Stomach (tissue), 9 donors: Measurements from ENCODE around the gene GJA1. TPM values are rescaled to one million over a fixed set of nuclear protein-coding genes. Genes with fewer than 3 reads are reported as not detected.
A peak's percentile ranks its signal among the peaks of the same experiment; 100 is the strongest.

Source experiments
- DNase-seq, 2 donors: peaks; one replicate each; pipeline versions ENCODE4 v3.0.0 to v3.0.0-alpha.2; 2013 to 2019
- H3K27ac ChIP-seq, 5 donors: fragments of 200-600 bp in 4 of 5; sonication (generic) in 4 of 5; one replicate each; pipeline ENCODE4 v1.5.1; 2013 to 2019; ENCODE audit warnings: mild to moderate bottlenecking in 1 of 5, moderate library complexity in 1 of 5
- H3K27me3 ChIP-seq, 3 donors: fragments of 200-600 bp; sonication (generic); one replicate each; pipeline ENCODE4 v1.5.1; 2017 to 2019; ENCODE audit warnings: mixed run types in 1 of 3
- H3K36me3 ChIP-seq, 4 donors: fragments of 200-600 bp; sonication (generic); 1 replicate in 3 of 4; 2 replicates in 1 of 4; pipeline ENCODE4 v1.5.1; 2016 to 2019
- H3K4me1 ChIP-seq, 4 donors: fragments of 200-600 bp; sonication (generic); one replicate each; pipeline ENCODE4 v1.5.1; 2016 to 2019
- H3K4me3 ChIP-seq, 4 donors: fragments of 200-600 bp; sonication (generic) in 3 of 4; one replicate each; pipeline ENCODE4 v1.5.1; 2016 to 2019; ENCODE audit warnings: mild to moderate bottlenecking in 1 of 4
- H3K9me3 ChIP-seq, 4 donors: fragments of 200-600 bp; sonication (generic); one replicate each; pipeline ENCODE4 v1.5.1; 2016 to 2019
- CTCF ChIP-seq, 7 experiments: fragments of 450-650 bp in 4 of 7; fragments of 200-600 bp in 3 of 7; sonication (generic) in 3 of 7; IDR thresholded peaks; one replicate each; pipeline ENCODE4 v1.5.1; 2016 to 2019; ENCODE audit warnings: antibody characterized with exemption in 7 of 7, control low read depth in 2 of 7, mild to moderate bottlenecking in 1 of 7
- EP300 ChIP-seq: sonication (generic); formaldehyde crosslinking; IDR thresholded peaks from one replicate; pipeline ENCODE4 v1.6.1; 2017; ENCODE audit warnings: antibody characterized with exemption
- POLR2A ChIP-seq, 4 donors: fragments of 450-650 bp; IDR thresholded peaks; one replicate each; pipeline ENCODE4 v1.6.1; 2016; ENCODE audit warnings: antibody characterized with exemption in 4 of 4, control low read depth in 2 of 4, mild to moderate bottlenecking in 1 of 4, moderate library complexity in 1 of 4
- POLR2AphosphoS5 ChIP-seq, 3 donors: sonication (generic); formaldehyde crosslinking; IDR thresholded peaks; one replicate each; pipeline ENCODE4 v1.6.1; 2016; ENCODE audit warnings: antibody characterized with exemption in 3 of 3
- WGBS, 5 donors: extraction: QIAGEN DNeasy Blood & Tissue Kit in 3 of 5; methylation state at CpG; one replicate each; pipeline versions ENCODE4 v1.1.5 to v1.1.7; 2013 to 2018; 5-methylcytosine and 5-hydroxymethylcytosine counted together
- intact Hi-C: fragments of 100-400 bp; cut with DNase I; formaldehyde crosslinking; loops from one replicate; pipeline ENCODE4 v1.15.1; 2023; ENCODE audit warnings: low total_unique reads
- polyA plus RNA-seq, 3 donors: library from polyadenylated mRNA; stranded (reverse); fragments of 200-250 nt; gene quantifications; one replicate each; pipeline ENCODE4 v1.2.3, GENCODE V29; 2013
- total RNA-seq, 5 donors: library from RNA; depleted of rRNA; stranded (reverse); fragments of >200 nt; gene quantifications; one replicate each; pipeline versions ENCODE4 v1.1.0 to v1.2.3, GENCODE V29; 2014 to 2016
- donor health status: healthy with polysubstance abuse.
- donor health status: Bipolar disorder and iron deficiency.
- donor health status: healthy.

Gene GJA1
- total and polyA plus RNA-seq, 8 donors, result 0.29 to 99.1 (median 18.8) TPM

- no peaks in the 10 kb centered on the region for H3K36me3 ChIP-seq
Measured at GRCh38 chr6:121437851-121438651, 2.6 kb downstream of the GJA1 start.

DNA sequence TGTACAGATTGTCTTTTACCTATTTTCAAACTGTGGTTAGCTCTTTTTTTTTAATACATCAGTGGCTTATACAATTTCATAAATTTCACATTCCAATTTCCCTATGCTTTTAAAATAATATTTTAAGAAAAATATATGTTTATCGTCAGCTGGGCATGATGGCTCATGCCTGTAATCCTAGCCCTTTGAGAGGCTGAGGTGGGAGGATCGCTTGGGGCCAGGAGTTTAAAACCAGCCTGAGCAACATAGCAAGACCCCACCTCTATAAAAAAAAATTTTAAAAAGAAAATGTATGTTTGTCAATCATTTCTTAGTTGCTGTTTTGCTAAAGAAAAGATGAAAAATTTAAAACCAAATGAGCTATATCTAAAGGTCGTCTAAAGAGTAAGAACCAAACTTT is 3.4 kb downstream of the GJA1 start:
- intact Hi-C loops, result loop anchor here (10.0 kb wide), 1 partner anchor 596 kb away; no protein-coding TSS in a partner anchor

More at GRCh38 chr6:121437851-121438651, 2.6 kb downstream of the GJA1 start:
- DNase-seq, result peak in 1 of 2 donors; percentile 64
- no peak for TF ChIP-seq POLR2AphosphoS5 (IDR thresholded peaks at IDR 0.05)
- no peak for TF ChIP-seq POLR2A (IDR thresholded peaks at IDR 0.05)
- TF ChIP-seq EP300, result no peak
- TF ChIP-seq CTCF (IDR thresholded peaks at IDR 0.05), result no peak
- peaks cover 0 to 40% (median 12%) of the 10 kb centered on the region in 4 donors for H3K4me1 ChIP-seq
- WGBS, 5 donors, result 14 to 19% (median 15%) methylated on average over 18 of the region's 18 CpGs
- peaks cover 0 to 20% (median 13%) of the 10 kb centered on the region in 3 donors for H3K27me3 ChIP-seq
- intact Hi-C loops, result loop anchor here (10.0 kb wide), 1 partner anchor 597 kb away; no protein-coding TSS in a partner anchor
- no peaks in the 10 kb centered on the region for H3K9me3 ChIP-seq
- peak overlapping the region; percentile 62 to 85 (median 83) for H3K27ac ChIP-seq
- H3K4me3 ChIP-seq, result peak overlapping the region; percentile 57 to 66 (median 58)

DNA sequence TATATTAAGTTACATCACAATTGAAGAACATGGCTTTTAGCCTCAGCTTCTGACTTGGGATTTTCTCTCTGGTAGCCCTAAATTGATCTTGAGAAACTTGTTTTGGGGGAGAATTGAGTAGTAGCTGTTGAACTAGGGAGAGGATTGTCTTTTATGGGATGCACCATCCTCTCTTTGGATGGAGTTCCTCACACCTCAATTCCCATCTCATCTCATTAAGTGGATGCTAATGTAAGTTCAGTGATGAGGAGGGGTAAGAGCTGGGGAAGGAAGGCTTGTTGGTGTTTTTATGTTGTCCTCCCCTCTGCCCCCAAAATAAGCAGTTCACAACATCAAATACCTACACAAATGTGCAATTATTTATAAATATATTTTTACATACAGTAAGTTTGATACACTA is 4.0 kb downstream of the GJA1 start:
- intact Hi-C loops, result loop anchor here (10.0 kb wide), 1 partner anchor 595 kb away; no protein-coding TSS in a partner anchor
- no peak for TF ChIP-seq POLR2AphosphoS5 (IDR thresholded peaks at IDR 0.05)
- TF ChIP-seq POLR2A (IDR thresholded peaks at IDR 0.05), result no peak
- TF ChIP-seq CTCF (IDR thresholded peaks at IDR 0.05), result no peak
- TF ChIP-seq EP300, result no peak
- Histone ChIP-seq H3K4me1 (peaks cover 0 to 51% (median 11%) of the 10 kb centered on the region in 4 donors), H3K27ac (peak overlapping the region in 4 of 5 donors; percentile 9 to 84 (median 50)), H3K4me3 (peak overlapping the region in 2 of 4 donors; percentile 14 to 57), H3K9me3 (no peaks in the 10 kb centered on the region), H3K36me3 (no peaks in the 10 kb centered on the region), H3K27me3 (peaks cover 0 to 20% (median 13%) of the 10 kb centered on the region in 3 donors)
- DNase-seq, result no peak

More for the DNA sequence above, 3.4 kb downstream of the GJA1 start:
- peak overlapping the region in 3 of 5 donors; percentile 54 to 85 (median 84) for H3K27ac ChIP-seq
- no peak for TF ChIP-seq EP300
- no peak for TF ChIP-seq CTCF (IDR thresholded peaks at IDR 0.05)
- no peak for TF ChIP-seq POLR2AphosphoS5 (IDR thresholded peaks at IDR 0.05)
- TF ChIP-seq POLR2A (IDR thresholded peaks at IDR 0.05), result no peak
- no peaks in the 10 kb centered on the region for H3K9me3 ChIP-seq
- peaks cover 0 to 46% (median 12%) of the 10 kb centered on the region in 4 donors for H3K4me1 ChIP-seq
- peak overlapping the region in 3 of 4 donors; percentile 57 to 66 (median 57) for H3K4me3 ChIP-seq
- peaks cover 0 to 20% (median 13%) of the 10 kb centered on the region in 3 donors for H3K27me3 ChIP-seq
- WGBS, 5 donors, result 85 to 90% (median 86%) methylated on average over 3 of the region's 3 CpGs
- H3K36me3 ChIP-seq, result no peaks in the 10 kb centered on the region
- DNase-seq, result no peak

DNA sequence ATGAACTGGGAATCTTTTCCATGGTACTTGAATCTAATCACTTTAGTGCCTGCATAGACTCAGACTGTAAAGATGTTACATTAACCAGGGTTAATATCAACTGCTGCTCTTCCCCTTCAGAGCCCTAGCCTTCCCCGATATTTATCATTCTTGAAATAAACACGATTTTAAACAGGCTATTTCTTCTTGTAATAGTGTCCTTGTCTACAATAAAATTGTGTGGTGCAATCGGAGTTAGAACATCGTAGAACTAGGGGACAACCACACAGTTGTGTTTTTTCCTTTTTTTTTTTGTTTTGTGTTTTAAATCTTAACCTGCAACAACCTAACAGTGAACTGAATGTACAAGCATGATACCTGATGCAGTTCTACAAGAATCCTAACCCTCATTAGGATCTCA is 4.5 kb downstream of the GJA1 start:
- Histone ChIP-seq H3K27me3 (peaks cover 0 to 20% (median 13%) of the 10 kb centered on the region in 3 donors), H3K27ac (peak overlapping the region in 4 of 5 donors; percentile 9 to 84 (median 50)), H3K4me1 (peaks cover 0 to 47% (median 8%) of the 10 kb centered on the region in 4 donors), H3K36me3 (no peaks in the 10 kb centered on the region), H3K9me3 (no peaks in the 10 kb centered on the region), H3K4me3 (peak overlapping the region in 1 of 4 donors; percentile 57)
- 59 to 68% (median 62%) methylated on average over 4 of the region's 4 CpGs for WGBS, 5 donors
- TF ChIP-seq POLR2AphosphoS5 (IDR thresholded peaks at IDR 0.05) (no peak), EP300 (no peak), POLR2A (IDR thresholded peaks at IDR 0.05) (no peak), CTCF (IDR thresholded peaks at IDR 0.05) (no peak)
- no peak for DNase-seq
- intact Hi-C loops, result loop anchor here (10.0 kb wide), 1 partner anchor 595 kb away; no protein-coding TSS in a partner anchor
